PFSK-1 (cell line): Measurements from ENCODE around the gene CNOT3.

Experiments used
- FOXP2 ChIP-seq: optimal IDR thresholded peaks from 2 replicates; pipeline ENCODE3; 2011; ENCODE audit warnings: borderline replicate concordance, control low read depth, inconsistent platforms; ENCODE audit not compliant: insufficient read depth; ENCODE audit errors: extremely low read length, extremely low read depth
- POLR2AphosphoS5 ChIP-seq: IDR thresholded peaks from 2 replicates; pipeline ENCODE4 v1.6.1; 2012; ENCODE audit warnings: low read depth, mild to moderate bottlenecking, control low read depth, low read length, moderate library complexity
- SIN3A ChIP-seq: IDR thresholded peaks from 2 replicates; pipeline ENCODE4 v1.6.1; 2012; ENCODE audit warnings: mild to moderate bottlenecking, low read length, moderate library complexity, borderline replicate concordance; ENCODE audit not compliant: insufficient read depth
- TAF1 ChIP-seq: IDR thresholded peaks from 2 replicates; pipeline ENCODE4 v1.6.1; 2012; ENCODE audit warnings: low read length, control low read depth, borderline replicate concordance; ENCODE audit not compliant: insufficient read depth
- TF ChIP-seq, protein P1 (sequence below), 2 experiments: IDR thresholded peaks; 2 replicates each; pipeline versions ENCODE4 v1.6.1 to v1.8.0; 2011 to 2012; ENCODE audit warnings: low read depth in 2 of 2, low read length in 2 of 2, control low read depth in 1 of 2, inconsistent platforms in 1 of 2, mild to moderate bottlenecking in 1 of 2, moderate library complexity in 1 of 2; ENCODE audit not compliant: insufficient read depth in 1 of 2

GRCh38 chr19:54099190-54099902 is 38.2 kb upstream of the CNOT3 start:
- TF ChIP-seq POLR2AphosphoS5: no peak
- TF ChIP-seq TAF1: no peak
- no peak for TF ChIP-seq SIN3A
- TF ChIP-seq, protein P1, sequence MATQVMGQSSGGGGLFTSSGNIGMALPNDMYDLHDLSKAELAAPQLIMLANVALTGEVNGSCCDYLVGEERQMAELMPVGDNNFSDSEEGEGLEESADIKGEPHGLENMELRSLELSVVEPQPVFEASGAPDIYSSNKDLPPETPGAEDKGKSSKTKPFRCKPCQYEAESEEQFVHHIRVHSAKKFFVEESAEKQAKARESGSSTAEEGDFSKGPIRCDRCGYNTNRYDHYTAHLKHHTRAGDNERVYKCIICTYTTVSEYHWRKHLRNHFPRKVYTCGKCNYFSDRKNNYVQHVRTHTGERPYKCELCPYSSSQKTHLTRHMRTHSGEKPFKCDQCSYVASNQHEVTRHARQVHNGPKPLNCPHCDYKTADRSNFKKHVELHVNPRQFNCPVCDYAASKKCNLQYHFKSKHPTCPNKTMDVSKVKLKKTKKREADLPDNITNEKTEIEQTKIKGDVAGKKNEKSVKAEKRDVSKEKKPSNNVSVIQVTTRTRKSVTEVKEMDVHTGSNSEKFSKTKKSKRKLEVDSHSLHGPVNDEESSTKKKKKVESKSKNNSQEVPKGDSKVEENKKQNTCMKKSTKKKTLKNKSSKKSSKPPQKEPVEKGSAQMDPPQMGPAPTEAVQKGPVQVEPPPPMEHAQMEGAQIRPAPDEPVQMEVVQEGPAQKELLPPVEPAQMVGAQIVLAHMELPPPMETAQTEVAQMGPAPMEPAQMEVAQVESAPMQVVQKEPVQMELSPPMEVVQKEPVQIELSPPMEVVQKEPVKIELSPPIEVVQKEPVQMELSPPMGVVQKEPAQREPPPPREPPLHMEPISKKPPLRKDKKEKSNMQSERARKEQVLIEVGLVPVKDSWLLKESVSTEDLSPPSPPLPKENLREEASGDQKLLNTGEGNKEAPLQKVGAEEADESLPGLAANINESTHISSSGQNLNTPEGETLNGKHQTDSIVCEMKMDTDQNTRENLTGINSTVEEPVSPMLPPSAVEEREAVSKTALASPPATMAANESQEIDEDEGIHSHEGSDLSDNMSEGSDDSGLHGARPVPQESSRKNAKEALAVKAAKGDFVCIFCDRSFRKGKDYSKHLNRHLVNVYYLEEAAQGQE (IDR thresholded peaks at IDR 0.05; ENCODE audit: insufficient read depth in 1 of 2, low read depth in 2 of 2, low read length in 2 of 2): no peak
- TF ChIP-seq FOXP2: no peak
